IPS-15b (cell line): Measurements from ENCODE around the gene TRAPPC3.

Experiments
- H3K27me3 ChIP-seq: one replicate; pipeline ENCODE4 v1.6.1; 2013; ENCODE audit warnings: low read length; ENCODE audit not compliant: control insufficient read depth, insufficient read depth
- H3K36me3 ChIP-seq: one replicate; pipeline ENCODE4 v1.6.1; 2013; ENCODE audit warnings: low read length; ENCODE audit not compliant: control insufficient read depth, insufficient read depth
- H3K4me1 ChIP-seq: one replicate; pipeline ENCODE4 v1.6.1; 2013; ENCODE audit warnings: mild to moderate bottlenecking, low read length; ENCODE audit not compliant: control insufficient read depth, insufficient read depth
- H3K4me3 ChIP-seq: one replicate; pipeline ENCODE4 v1.5.1; 2013; ENCODE audit warnings: low read depth, low read length
- H3K9ac ChIP-seq: one replicate; pipeline ENCODE4 v1.6.1; 2013; ENCODE audit warnings: low read depth, mild to moderate bottlenecking, low read length
- H3K9me3 ChIP-seq: one replicate; pipeline ENCODE4 v1.6.1; 2013; ENCODE audit warnings: mild to moderate bottlenecking, low read length; ENCODE audit not compliant: control insufficient read depth, insufficient read depth

The TRAPPC3 gene

GRCh38 chr1:36091698-36092097 is 57.6 kb downstream of the TRAPPC3 start:
- no peaks in the 10 kb centered on the region for H3K9me3 ChIP-seq
- no peak overlapping the region for H3K9ac ChIP-seq
- no peak overlapping the region for H3K4me3 ChIP-seq
- H3K36me3 ChIP-seq = peaks cover 34% of the 10 kb centered on the region
- H3K4me1 ChIP-seq = no peaks in the 10 kb centered on the region
- no peaks in the 10 kb centered on the region for H3K27me3 ChIP-seq

GRCh38 chr1:36091141-36091540 is 58.1 kb downstream of the TRAPPC3 start:
- Histone ChIP-seq H3K4me1 (no peaks in the 10 kb centered on the region), H3K9ac (no peak overlapping the region), H3K9me3 (no peaks in the 10 kb centered on the region), H3K4me3 (no peak overlapping the region), H3K36me3 (peaks cover 34% of the 10 kb centered on the region), H3K27me3 (no peaks in the 10 kb centered on the region)

GRCh38 chr1:36089393-36090121 is 59.7 kb downstream of the TRAPPC3 start:
- Histone ChIP-seq H3K36me3 (peaks cover 29% of the 10 kb centered on the region), H3K9ac (peak overlapping the region; percentile 66), H3K9me3 (no peaks in the 10 kb centered on the region), H3K27me3 (peaks cover 6% of the 10 kb centered on the region), H3K4me3 (peak overlapping the region; percentile 95), H3K4me1 (no peaks in the 10 kb centered on the region)

GRCh38 chr1:36088577-36089392 is 60.5 kb downstream of the TRAPPC3 start, which contains the start of gene ADPRS:
Gene ADPRS, plus strand, starts transcription at chr1:36088892. Its CDS starts 13 bp downstream, at chr1:36088905.
- Histone ChIP-seq H3K9ac (peak within 1 kb of the TSS; percentile 66), H3K4me1 (no peaks in the 10 kb centered on the region), H3K27me3 (peaks cover 6% of the 10 kb centered on the region), H3K36me3 (peaks cover 21% of the 10 kb centered on the region), H3K9me3 (no peaks in the 10 kb centered on the region), H3K4me3 (peak within 1 kb of the TSS; percentile 95)

- Histone ChIP-seq H3K9ac (no peak overlapping the region), H3K27me3 (peaks cover 6% of the 10 kb centered on the region), H3K9me3 (no peaks in the 10 kb centered on the region), H3K4me1 (no peaks in the 10 kb centered on the region), H3K4me3 (peak overlapping the region; percentile 95), H3K36me3 (peaks cover 16% of the 10 kb centered on the region)
Measured at GRCh38 chr1:36088265-36088576, 61.1 kb downstream of the TRAPPC3 start.

- Histone ChIP-seq H3K4me1 (no peaks in the 10 kb centered on the region), H3K36me3 (peaks cover 10% of the 10 kb centered on the region), H3K4me3 (peak overlapping the region; percentile 95), H3K9me3 (no peaks in the 10 kb centered on the region), H3K9ac (no peak overlapping the region), H3K27me3 (peaks cover 6% of the 10 kb centered on the region)
Measured at GRCh38 chr1:36087233-36088123, 61.8 kb downstream of the TRAPPC3 start.
